HG02798 (cell line): Measurements from ENCODE around the gene C14orf119.

Experiments used
- ATAC-seq: cut with Tn5 transposase; IDR thresholded peaks from one replicate; pipeline ENCODE4 v1.9.1; 2021; ENCODE audit warnings: mild to moderate bottlenecking; ENCODE audit not compliant: unreplicated experiment, poor library complexity

Gene C14orf119, protein sequence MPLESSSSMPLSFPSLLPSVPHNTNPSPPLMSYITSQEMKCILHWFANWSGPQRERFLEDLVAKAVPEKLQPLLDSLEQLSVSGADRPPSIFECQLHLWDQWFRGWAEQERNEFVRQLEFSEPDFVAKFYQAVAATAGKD

DNA sequence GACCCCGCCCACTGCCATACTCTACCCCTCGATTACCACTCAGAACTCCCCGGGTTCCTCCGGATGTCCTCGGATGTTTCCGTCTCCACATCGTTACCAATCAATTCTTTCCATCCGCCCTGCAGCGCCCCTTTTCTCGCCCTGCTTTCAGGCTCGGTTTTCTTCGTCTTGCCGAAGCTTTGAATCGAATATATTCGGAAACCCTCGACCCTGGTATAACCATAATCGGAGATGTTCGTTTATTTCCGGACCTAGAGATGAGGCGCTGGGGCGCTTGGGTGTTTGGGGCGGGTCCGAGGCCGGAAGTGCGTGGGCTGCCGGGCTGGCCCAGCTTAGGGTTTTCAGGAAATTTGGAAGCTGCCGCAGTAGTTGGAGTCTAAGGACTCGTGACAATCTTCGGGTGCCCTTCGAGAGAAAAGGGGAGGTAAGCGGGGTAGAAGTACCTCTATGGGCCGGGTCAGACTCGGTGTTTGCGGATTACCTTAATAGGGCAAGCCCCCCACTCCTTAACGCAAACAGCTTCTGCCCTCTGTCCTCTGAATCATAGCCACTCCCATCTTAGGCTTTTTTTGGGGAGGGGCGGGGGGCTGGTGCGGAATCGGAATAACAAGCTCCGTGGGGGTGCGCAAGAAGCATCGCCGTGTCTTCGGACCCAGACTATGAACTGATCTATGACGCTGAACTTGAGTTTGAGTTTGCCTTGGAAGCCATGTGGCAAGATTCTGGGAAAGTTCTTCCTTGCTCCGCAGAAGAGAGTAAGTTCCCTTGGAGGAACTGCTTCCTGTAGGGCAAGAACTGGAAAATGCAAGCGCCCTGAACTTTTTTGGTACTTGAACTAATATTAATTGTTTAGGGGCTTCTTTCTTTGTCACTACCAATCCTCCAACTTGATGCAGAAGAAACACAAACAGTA is at the start of gene C14orf119:
C14orf119 (plus strand) TSS at position 310 of the 913 bp plus-strand sequence. CDS start 2,154 bp downstream, outside the sequence.
- peak; percentile 93 for ATAC-seq

DNA sequence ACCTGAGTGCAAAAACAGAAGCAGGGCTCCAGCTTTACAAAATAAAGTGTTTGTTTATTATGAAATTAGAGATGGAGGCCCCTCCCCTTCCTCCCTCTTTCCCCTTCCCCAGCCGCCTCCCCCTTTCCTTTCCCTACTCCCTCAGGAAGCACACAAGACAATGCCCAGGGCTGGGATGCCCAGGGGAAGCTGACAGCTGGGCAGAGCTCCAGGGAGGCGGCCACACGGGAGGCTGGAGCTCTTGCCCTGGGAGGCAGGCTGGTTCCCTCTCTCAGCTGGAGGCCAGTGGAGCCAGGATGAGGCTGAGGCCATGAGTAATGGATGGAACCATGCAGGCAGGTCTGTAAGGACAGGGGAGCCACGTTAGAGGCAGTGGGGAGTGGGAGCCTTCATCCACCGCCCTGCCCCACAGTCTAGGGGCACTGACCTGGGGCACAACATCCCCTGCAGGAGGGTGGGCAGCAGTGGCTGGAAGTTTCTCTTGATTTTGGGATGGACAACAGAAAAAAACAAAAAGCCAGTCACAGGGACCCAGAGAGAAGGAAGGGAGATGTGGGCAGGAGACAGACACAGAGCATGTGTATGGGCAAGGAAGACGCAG is 48.2 kb upstream of the C14orf119 start:
- ATAC-seq: no peak

DNA sequence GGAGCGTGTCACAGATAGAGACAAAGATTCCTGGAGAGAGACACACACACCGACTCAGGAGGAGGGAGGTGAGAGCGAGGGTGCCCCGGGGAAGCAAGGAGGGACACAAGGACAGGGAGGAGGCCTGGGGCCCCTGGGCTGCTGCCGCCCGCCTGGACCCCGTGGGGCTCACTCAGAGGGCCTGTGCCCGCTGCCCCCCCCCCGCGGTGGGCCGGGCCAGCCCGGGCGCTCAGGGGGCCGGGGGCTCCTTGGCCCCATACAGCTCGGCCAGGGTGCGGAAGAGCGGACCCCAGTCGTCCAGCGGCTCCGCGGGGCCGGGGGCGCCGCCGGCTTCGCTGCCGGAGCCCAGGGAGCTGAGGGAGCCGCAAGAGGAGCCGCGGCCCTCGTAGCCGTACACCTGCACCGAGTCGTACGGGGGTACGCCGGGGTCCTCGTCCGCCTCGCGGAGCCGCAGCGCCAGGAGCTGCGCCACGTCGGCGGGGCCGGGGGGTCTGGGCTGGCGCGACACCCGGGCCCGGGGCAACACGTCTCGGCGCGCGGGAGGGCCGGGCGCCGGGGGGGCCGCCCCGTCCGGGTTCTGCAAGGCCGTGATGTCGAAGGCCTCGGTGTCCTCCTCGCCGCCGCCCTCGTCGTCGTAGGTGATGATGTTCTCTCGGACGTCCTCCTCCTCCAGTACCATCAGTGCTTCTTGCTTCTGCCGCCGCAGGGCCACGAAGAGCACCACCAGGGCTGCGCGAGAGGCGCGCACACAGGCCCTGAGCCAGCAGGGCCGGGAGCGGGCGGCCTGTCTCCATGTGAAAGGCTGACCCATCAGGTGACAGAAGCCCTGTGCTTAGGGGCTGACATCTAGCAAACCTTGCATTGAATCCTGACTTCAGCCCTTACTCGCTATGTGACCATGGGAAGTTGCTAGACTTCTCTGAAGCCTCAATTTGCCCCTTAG is 47.3 kb upstream of the C14orf119 start:
- no peak for ATAC-seq

DNA sequence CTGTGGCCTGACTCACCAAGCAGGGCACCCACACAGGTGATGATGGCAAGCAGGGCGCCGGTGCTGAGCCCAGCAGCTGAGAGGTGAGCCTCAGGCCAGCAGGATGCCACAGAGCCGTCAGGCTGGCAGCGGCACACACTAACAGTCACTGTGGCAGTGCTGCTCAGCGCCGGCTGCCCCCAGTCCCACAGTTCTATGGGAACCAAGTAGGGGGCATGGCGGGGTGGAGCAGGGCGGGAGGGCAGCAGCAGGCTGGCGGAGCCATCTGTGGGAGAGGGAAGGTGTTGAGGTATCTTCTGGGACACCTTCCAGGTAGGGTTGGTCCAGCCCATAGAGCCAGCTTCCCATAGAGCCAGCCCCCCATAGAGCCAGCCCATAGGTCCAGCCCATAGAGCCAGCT is 46.3 kb upstream of the C14orf119 start:
- ATAC-seq: no peak

DNA sequence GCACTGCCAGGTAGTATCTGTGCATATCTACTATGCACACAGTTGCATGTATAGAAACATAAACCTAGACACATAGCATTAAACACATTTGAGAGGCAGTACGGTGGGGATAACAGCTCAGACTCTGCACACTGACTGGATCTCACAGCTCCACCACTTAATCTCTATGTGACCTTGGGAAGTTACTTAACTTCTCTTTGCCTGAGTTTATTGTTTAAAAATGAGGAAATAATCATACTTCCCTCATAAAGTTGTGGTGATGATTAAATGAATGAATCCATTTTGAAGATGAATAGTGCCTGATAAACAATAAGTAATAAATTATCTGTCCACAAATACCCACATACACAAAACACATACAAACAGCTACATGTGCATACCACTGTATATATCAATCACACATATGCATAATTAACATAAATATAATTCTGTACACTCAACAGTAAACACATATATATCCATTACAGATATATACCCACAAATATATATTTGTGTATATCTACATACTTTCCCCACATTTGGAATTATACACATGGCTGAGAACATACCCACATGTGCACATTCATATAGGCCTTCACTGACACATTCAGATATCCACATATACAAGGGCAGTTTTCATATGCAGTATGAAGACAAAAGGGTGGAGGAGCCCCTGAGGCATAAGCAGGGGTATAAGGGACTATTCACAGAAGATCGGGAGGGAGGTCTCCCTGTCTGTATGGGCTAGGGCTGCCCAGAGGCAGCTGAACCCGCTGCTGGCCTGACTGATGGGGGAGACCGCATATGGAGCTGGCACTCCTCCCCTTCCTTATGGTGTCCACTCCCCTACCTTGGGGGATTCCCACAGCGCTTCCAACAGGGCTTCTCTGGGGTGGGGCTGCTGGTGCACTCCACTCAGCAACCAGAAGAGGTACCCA is 43.9 kb upstream of the C14orf119 start:
- no peak for ATAC-seq

DNA sequence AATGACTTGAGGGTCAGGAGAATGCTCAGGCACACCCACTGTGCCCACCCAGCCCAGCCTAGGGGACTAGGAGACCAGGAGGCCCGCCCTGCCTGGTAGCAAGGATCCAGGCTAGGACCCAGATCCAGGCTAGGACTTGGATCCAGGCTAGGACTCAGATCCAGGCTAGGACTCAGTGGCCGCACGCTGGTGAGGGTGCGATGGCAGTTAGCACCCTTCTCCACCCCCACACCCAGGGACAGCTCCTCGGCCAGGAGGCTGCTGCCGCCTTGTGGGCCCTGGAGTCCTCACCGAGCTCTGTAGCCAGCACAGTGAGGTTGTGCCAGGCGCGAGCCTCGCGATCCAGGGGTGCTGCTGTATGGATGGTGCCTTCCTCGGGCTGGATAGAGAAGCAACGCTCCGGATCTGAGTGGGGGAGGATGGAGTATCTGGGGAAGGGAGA is 43.1 kb upstream of the C14orf119 start:
- ATAC-seq: no peak

DNA sequence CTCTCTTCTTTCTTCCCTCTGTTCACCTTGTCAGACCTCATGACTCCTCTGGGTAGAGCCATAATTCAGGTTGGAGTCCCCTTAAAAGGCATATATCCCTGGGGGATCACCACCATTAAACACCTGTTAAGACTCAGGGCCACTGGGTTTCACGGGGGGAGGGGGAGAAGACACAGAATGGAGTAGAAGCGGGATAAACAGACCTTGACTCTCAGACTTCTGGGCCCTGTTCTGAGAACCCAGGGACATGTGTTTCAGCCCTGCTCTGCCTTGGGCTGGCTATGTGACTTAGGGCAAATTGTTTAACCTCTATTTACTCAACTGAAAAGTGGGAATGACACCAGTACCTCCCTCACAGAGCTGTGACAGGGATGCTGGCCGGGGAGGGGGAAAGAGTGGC is 42.6 kb upstream of the C14orf119 start:
- ATAC-seq: no peak

DNA sequence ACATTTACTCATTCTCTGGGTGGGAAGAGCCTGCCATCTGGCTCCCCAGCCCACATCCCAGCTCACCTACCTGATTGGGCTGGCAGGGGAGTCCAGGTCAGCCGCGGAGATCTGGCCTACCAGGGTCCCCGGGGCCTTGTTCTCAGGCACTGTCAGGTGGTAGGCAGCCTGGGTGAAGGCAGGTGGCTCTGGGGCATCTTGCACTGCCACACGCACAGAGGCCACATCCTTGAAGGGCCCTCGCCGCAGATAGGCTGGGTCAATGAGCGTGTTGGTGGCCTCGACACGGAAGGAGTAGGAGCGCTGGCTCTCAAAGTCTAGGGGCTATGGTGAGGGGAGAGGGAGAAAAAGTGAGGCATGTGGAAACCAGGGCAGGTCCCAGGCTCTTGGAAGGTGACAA is 41.9 kb upstream of the C14orf119 start:
- no peak for ATAC-seq

DNA sequence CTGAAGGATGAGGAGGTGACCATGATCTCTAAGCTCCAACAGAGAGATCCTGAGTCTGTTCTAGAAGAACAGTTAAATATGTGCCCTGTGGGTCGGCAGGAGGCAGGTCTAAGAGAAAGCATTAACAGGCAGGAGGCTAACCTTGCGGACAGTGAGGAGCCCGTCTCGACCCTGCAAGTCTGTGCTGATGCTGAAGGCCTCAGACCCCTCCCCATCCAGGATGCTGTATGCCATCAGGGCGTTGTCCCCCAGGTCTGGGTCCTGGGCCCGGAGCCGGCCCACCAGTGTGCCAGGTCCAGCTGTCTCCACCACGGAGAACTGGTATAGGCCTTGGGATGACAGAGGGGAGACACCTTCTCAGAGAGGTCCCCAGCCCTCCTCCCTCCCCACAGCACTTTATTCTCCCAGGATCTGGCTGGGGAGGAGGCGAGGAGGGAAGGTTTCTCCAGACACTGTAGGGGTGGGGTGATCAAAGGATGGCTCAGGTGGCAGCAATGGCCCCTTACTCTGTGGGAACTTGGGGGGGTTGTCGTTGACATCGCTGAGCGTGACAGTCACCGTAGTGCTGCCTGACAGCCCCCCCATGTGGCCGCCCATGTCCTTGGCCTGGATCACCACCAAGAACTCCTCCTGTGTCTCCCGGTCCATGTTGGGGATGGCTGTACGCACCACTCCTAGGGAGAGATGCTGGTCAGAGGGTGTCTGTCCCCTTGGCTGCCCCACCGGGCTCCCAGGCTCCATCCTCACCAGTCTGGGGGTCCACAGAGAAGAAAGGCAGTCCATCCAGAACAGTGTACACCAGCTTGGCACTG is 41.1 kb upstream of the C14orf119 start:
- no peak for ATAC-seq

DNA sequence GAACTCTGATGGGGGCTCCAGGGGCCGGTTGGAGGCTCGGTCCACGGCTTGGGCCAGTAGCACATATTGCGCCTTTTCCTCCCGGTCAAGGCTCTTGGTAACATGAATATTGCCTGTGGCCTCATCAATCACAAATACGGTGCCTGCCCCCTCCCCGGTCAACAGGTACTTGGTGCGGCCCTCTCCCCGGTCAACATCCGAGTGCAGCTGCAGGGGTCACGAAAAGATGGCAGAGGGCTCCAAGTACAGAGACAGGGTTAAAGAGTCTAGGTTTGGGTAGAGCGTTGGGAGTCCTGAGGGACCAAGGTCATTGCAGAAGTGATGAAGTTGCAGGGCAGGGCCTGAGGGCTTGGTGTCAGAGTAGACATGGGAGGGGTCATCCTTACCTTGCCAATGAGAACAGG is 40.2 kb upstream of the C14orf119 start:
- ATAC-seq: no peak

DNA sequence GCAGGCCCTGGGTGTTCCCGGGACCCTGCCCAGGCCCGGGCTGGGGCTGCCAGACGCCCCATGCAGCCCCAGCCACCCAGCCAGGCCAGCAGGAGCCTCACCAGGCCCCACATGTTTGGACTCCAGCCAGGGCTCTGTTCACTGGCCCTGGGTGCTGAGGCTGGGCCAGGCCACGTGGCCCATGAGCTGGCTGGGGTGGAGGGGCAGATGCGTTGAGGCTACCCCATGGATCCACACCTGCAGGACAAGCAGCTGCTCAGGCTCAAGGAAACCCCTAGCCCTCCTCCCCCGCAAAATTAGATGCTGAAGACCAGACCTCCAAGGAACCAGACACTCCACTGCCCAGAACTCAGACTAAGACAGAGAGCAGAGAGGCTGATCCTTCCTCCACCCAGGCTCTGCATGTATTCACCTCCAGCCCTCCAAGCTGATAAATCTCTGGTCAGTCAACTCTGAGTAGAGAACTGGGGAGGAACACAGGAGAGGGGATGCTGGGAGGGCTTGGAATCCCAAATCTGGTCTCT is 39.6 kb upstream of the C14orf119 start:
- ATAC-seq: no peak

DNA sequence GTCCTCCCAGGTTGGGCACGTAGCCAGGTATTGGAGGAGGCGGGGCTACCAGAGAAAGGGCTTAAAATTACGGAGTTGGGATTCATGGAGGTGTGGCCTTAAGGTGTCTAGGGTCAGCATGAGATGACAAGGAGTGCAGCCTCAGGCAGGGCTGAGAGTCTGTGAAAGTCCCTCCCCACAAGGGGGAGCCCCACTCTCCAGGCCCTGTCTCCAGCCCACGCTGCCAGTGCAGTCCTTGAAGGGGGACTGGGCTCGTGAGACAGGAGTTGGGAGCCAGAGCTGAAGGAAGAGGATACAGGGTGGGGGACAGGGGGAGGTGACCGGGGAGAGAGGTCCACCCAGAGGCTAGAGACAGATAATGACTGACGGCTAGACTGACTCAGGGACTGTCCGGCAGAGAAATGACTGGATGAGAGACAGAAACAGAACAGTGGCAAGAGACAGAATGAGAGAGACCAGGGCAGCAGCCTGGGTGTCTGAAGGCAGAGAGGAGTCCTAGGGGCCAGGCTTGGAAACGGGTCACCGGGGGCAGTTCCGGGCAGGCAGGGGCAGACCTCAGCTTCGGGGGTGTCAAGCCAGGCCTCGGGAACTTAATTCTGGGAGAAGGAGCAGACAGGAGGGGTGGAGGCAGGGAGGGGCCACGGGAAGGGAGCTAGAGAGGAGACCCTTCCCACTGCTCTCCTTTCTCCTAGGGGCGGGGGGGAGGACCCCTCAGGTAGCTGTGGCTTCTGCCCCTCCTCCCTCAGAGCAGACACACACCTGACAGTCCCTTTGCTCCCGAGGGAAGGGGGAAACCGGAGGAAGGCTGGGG is 39.0 kb upstream of the C14orf119 start:
- peak; percentile 63 for ATAC-seq

DNA sequence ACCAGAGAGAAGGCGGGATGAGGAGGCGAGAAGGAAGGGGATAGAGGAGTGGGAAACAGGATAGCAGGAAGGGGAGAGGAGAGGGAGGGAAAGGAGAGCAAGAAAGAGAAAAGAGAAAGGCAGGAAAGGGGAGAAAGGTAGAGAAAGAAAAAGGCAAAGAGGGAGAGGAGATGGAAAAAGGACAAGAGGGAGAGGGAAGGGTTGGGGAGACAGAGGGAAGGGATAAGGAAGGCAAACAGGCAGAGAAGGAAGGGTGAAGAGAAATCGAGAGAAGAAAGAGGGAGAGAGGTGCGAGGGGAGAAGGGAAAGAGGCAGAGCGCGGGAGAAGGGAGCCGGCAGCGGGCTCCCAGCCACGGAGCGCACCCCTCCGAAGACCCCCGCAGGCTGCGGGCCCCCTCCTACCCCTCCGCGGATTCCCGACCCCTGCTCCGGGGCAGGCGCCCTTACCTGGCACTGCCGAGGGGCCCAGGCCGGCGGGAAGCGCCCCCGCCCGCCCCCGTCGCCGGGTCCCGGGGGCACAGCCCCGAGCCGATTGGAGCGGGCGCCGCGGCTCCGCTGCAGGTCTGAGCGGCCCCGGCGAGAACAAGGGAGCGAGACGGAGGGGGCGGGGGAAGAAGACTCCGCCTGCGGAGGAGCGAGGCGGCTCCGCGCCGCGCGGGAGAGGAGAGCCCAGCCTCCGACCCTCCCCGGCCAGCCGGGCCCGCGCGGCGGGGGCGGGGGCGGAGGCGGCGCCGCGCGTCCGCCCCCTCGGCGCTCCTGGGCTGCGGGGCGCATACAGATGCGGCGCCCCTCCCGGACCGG is 38.1 kb upstream of the C14orf119 start, which contains the start of gene CDH24:
CDH24 (minus strand) TSS at position 565 of the 801 bp plus-strand sequence. CDS start 1,787 bp downstream, outside the sequence.
- peak; percentile 56 for ATAC-seq

DNA sequence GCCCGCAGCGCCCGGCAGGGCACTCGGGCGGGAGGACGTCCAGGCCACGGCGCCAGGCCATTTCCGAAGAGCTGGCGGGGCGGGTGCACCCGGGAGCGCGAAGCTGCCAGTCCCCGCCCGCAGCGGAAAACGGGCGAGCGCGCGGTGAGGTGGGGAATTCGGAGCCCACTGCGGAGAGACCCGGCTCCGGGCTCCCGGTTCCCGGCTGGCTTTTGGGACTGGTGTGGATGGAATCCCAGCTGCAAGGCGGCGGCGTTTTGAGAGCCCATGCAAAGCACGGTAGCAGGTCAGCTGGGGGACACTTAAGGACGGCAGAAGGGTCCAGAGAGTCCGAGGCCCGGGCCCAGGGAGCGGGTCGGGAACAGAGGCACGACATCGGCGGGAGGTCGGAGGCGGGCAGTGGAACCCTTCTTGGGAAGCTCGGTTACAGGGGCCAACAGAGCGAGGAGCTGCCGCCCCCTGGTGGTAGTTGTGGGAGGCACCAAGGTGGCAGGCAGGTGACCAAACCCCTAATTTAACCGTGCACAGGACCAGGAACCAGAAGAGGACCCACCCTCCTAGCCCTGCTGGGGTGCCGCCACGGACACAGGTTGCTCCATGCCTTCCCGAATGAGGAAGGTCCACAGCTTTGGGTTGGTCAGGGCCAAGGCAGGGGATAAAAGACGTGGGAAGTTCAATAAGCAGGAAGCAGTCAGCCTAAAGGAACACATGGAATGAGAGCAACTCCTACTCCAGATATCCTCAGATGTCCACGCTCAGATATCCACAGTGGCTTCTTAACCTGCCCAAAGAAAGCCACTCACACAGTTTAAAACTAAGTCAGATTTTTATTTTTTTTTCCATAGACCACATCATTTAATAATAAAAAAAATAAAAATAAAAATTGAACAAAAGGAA is 37.3 kb upstream of the C14orf119 start:
- ATAC-seq: peak; percentile 63
